Measurements from ENCODE around the gene DPP6.
"Not testable (repeated sequence)": the region's sequence is repeated elsewhere in the genome, so short reads cannot be mapped to it uniquely, and the experiment has no call there.

DPP6 gene

DNA sequence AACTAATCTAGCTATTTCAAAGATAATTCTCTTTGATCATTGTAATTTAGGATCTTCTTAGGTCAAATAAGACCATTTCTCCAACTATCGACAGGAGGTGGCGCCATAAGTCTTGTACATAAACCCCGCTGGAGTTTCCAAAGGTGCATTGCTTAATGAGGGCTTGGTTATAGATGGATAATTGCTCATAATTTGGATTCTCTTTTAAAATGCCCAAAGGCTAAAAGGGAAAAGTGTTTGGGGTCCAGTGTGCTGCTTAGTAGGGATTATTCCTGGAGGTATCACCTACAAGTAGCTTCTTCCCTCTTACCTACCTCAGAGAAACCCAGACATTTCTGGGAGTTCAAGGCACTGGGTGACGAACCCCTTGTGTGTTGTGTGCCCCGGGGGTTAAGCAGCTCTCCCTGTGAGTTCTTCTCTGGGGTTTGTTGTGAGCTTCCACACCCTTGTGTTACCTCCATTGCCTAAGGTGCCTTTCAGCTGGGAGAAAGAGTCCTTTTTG lies 875.5 kb downstream of the DPP6 start:
- ChIA-PET POLR2A (interaction anchor here (0.9 kb wide), 1 partner anchor 671 kb away, joined by 3 read pairs; no protein-coding TSS in a partner anchor), CTCF (interaction anchor here (0.6 to 4.5 kb wide), 67 partner anchors 8 to 1890 kb away, joined by 3 to 85 read pairs (median 4); no protein-coding TSS in a partner anchor)
- TF ChIP-seq, protein P1, sequence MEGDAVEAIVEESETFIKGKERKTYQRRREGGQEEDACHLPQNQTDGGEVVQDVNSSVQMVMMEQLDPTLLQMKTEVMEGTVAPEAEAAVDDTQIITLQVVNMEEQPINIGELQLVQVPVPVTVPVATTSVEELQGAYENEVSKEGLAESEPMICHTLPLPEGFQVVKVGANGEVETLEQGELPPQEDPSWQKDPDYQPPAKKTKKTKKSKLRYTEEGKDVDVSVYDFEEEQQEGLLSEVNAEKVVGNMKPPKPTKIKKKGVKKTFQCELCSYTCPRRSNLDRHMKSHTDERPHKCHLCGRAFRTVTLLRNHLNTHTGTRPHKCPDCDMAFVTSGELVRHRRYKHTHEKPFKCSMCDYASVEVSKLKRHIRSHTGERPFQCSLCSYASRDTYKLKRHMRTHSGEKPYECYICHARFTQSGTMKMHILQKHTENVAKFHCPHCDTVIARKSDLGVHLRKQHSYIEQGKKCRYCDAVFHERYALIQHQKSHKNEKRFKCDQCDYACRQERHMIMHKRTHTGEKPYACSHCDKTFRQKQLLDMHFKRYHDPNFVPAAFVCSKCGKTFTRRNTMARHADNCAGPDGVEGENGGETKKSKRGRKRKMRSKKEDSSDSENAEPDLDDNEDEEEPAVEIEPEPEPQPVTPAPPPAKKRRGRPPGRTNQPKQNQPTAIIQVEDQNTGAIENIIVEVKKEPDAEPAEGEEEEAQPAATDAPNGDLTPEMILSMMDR (IDR thresholded peaks at IDR 0.05; ENCODE audit: insufficient read depth, low read length, missing control alignments): peak; percentile 56
- peak overlapping the region; percentile 57 for H3K4me3 ChIP-seq (ENCODE audit: low read depth, low read length)
- DNase-seq (ENCODE audit: low read depth, low spot score): peak; percentile 67

DNA sequence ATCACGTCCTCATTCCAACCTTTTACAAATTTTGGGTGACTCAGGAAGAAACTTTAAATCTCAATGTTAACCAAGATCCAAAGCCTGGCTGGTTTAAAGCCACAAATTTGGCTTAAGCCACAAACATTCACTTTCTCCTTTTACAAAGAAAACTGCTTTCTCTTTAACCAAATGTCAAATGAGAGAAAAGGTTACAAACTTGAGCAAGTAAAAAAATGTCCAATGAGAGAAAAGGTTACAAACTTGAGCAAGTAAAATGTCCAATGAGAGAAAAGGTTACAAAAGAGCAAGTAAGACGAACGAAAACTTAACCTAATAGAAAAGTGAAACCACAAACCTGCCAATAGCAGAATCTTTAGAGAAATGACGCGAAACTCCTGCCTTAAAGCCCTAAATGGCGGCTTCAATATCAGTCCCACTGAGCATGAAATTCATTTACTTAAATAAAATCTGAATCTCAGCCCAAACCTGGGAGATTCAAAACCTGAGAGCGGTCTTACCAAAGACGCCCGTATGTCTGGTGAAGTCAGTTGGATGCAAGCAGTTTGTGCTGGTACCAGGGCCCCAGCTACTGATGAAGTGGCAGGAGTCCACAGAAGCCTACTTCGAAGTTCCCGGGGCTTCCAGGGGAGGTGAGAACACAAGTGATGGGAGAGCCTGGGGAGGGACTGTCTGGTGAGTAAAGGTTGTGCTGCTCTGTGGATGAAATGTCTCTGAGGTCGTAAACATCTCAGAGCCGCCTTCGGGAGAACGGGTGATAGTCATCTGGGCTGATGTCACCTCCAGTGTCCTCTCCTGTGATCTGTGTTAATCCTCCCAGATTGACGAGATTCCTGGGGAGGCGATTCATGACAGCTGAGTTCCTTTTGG lies 876.2 kb downstream of the DPP6 start:
- peak overlapping the region; percentile 73 for H3K4me3 ChIP-seq (ENCODE audit: low read depth, low read length)
- peak; percentile 73 for DNase-seq (ENCODE audit: low read depth, low spot score)

DNA sequence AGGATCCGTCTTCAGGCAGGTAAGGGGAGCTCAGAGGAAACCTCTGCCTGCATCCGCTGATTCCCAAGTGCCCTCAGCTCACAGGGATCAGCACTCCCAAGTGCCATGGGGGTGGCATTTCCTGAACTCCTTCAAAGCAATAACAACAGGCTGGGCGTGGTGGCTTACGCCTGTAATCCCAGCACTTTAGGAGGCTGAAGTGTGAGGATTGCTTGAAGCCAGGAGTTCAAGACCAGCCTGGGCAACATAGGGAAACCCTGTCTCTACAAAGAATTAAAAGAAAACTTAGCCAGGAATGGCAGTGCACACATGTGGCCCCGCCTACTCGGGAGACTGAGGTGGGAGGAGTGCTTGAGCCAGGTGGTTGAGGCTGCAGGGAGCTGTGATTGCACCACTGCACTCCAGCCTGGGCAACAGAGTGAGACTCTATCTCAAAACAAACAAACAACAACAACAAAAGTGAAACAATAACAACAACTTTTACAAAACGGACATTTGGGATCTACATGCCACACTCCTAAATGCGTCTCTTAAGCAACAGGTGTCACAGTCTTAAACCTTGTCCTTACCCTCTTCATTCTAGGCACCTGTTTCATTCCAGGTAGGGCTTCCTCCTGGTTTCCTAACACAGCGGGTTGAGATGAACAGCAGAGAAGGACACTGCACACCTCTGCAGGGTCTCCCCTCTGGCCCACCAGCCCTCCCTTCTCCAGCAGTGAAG lies 877.0 kb downstream of the DPP6 start:
- peak overlapping the region; percentile 73 for H3K4me3 ChIP-seq (ENCODE audit: low read depth, low read length)
- TF ChIP-seq, protein P1 (IDR thresholded peaks at IDR 0.05; ENCODE audit: insufficient read depth, low read length, missing control alignments): no peak
- ChIA-PET POLR2A (interaction anchor here (0.8 kb wide), 1 partner anchor 522 kb away, joined by 3 read pairs; no protein-coding TSS in a partner anchor), CTCF (interaction anchor here (0.7 to 4.5 kb wide), 12 partner anchors 13 to 870 kb away, joined by 3 to 85 read pairs (median 12); no protein-coding TSS in a partner anchor)
- no peak for DNase-seq (ENCODE audit: low read depth, low spot score)

More for the DNA sequence above, 876.2 kb downstream of the DPP6 start:
- ChIA-PET POLR2A (interaction anchor here (0.9 kb wide), 1 partner anchor 670 kb away, joined by 3 read pairs; no protein-coding TSS in a partner anchor), CTCF (interaction anchor here (0.6 to 4.5 kb wide), 53 partner anchors 8 to 1890 kb away, joined by 3 to 85 read pairs (median 5); no protein-coding TSS in a partner anchor)
- TF ChIP-seq, protein P1 (IDR thresholded peaks at IDR 0.05; ENCODE audit: insufficient read depth, low read length, missing control alignments): no peak

DNA sequence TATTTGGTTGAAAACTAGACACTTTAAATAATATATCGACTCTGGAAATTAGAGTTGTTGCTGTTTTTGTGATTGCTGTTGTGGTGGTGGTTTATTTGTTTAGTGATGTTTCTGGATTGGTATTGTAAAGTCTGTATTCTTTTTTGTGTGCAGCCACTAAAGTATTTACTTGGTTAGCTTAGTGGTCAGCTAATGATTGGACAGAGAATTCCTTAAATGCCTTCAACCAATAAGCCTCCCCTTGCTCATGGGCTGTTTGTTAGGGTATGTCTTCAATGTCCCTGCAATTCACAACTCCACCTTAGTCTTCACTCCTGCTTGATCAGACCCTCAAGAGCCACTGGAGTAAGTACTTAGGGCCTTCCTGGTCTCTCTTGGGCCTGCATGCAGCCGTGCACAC lies 879.7 kb downstream of the DPP6 start:
- ChIA-PET CTCF (interaction anchor here (0.8 kb wide), 2 partner anchors 426 to 667 kb away, joined by 3 read pairs; no protein-coding TSS in a partner anchor), POLR2A (interaction anchor here (0.7 kb wide), 1 partner anchor 8 kb away, joined by 3 read pairs; no protein-coding TSS in a partner anchor)
- H3K4me3 ChIP-seq (ENCODE audit: low read depth, low read length): no peak overlapping the region
- TF ChIP-seq, protein P1 (IDR thresholded peaks at IDR 0.05; ENCODE audit: insufficient read depth, low read length, missing control alignments): no peak
- no peak for DNase-seq (ENCODE audit: low read depth, low spot score)

DNA sequence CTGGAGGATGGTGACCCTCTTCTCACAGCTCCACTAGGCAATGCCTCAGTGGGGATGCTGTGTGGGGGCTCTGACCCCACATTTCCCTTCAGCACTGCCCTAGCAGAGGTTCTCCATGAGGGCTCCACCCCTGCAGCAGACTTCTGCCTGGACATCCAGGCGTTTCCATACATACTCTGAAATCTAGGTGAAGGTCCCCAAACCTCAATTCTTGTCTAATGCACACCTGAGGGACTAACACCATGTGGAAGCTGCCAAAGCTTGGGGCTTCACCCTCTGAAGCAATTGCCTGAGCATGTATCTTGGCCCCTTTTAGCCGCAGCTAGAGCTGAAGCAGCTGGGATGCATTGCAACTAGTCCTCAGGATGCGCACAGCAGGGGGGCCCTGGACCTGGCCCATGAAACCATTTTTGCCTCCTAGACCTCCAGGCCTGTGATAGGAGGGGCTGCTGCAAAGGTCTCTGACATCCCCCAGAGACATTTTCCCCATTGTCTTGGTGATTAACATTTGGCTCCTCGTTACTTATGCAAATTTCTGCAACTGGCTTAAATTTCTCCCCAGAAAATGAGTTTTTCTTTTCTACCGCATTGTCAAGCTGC lies 882.3 kb downstream of the DPP6 start:
- CTCF ChIA-PET; H3K4me3 ChIP-seq (ENCODE audit: low read depth, low read length); POLR2A ChIA-PET; DNase-seq (ENCODE audit: low read depth, low spot score): not testable (repeated sequence)

DNA sequence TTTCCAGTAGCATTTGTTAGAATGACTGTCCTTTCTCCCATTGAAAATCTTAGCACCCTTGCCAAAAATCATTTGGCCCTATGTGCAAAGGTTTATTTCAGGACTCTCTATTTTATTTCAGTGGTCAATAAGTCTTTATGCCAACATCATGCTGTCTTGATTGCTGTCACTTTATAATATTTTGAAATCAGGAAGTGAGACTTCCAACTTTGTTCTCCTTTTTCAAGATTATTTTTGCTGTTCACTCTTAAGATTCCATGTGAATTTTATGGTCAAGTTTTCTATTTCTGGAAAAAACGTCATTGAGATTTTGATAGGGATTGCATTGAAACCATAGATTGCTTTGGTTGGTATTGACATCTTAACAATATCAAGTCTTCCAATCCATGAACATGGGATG lies 885.6 kb downstream of the DPP6 start:
- no peak for DNase-seq (ENCODE audit: low read depth, low spot score)
- no peak overlapping the region for H3K4me3 ChIP-seq (ENCODE audit: low read depth, low read length)
- TF ChIP-seq, protein P1 (IDR thresholded peaks at IDR 0.05; ENCODE audit: insufficient read depth, low read length, missing control alignments): no peak
- ChIA-PET CTCF (interaction anchor here (1.3 to 2.8 kb wide), 3 partner anchors 11 to 407 kb away, joined by 3 to 10 read pairs (median 5); no protein-coding TSS in a partner anchor), POLR2A (no interaction called here)
